ENCODE data around the gene PTX3. TPM values are rescaled to one million over a fixed set of nuclear protein-coding genes. Genes with fewer than 3 reads are reported as not detected.

The PTX3 gene
- total RNA-seq, 1 donor from 2014 or later = 16.7 TPM

- FAIRE-seq (no peak), DNase-seq (ENCODE audit: low spot score in 2 of 2) (no peak)
These were observed 33.1 kb downstream of the PTX3 start for GRCh38 chr3:157469561-157470294.

GRCh38 chr3:157471064-157471463 is 34.4 kb downstream of the PTX3 start:
- FAIRE-seq (no peak), DNase-seq (ENCODE audit: low spot score in 2 of 2) (no peak)

GRCh38 chr3:157472648-157473047 is 36.0 kb downstream of the PTX3 start:
- DNase-seq (ENCODE audit: low spot score in 2 of 2) (no peak), FAIRE-seq (no peak)

- DNase-seq (ENCODE audit: low spot score in 2 of 2) = no peak
- no peak for FAIRE-seq
These were observed 39.3 kb downstream of the PTX3 start for GRCh38 chr3:157475921-157476414.

- no peak for FAIRE-seq
- no peak for DNase-seq (ENCODE audit: low spot score in 2 of 2)
These were observed 40.8 kb downstream of the PTX3 start for GRCh38 chr3:157477441-157477840.

- no peak for DNase-seq (ENCODE audit: low spot score in 2 of 2)
- no peak for FAIRE-seq
These were observed 43.0 kb downstream of the PTX3 start for GRCh38 chr3:157479464-157480243.

- FAIRE-seq = peak; percentile 53
- no peak for DNase-seq (ENCODE audit: low spot score in 2 of 2)
These were observed 50.7 kb downstream of the PTX3 start for GRCh38 chr3:157487339-157487738.

GRCh38 chr3:157488144-157488543 is 51.5 kb downstream of the PTX3 start:
- FAIRE-seq (no peak), DNase-seq (ENCODE audit: low spot score in 2 of 2) (no peak)

GRCh38 chr3:157491136-157491535 is 54.5 kb downstream of the PTX3 start:
- FAIRE-seq (no peak), DNase-seq (ENCODE audit: low spot score in 2 of 2) (no peak)

Other genes starting within 250 kb of the PTX3 start
- gene VEPH1, start 66.6 kb downstream of the PTX3 start, total RNA-seq = 13.0 TPM

Data from frontal cortex (tissue), 4 donors.